ENCODE measurements around the gene FCHSD2.
"Not testable (repeated sequence)": the region's sequence is repeated elsewhere in the genome, so short reads cannot be mapped to it uniquely, and the experiment has no call there.

Gene FCHSD2

DNA sequence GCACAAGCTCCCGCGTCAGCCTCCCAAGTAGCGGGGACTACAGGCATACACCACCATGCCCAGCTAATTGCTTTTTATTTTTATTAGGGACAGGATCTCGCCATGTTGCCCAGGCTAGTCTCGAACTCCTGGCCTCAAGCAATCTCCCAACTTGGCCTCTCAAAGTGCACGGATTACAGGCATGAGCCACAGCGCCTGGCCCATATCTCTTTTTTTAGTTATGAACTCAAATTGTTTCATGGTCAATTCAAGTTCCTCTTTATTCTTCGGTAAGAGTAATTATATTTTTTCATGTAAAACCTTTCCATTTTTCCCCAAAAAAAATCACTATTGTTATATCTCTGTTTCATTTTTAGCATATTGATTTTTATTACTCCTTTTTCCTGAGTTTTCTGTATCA is 25.5 kb downstream of the FCHSD2 start:
- no peak for DNase-seq

DNA sequence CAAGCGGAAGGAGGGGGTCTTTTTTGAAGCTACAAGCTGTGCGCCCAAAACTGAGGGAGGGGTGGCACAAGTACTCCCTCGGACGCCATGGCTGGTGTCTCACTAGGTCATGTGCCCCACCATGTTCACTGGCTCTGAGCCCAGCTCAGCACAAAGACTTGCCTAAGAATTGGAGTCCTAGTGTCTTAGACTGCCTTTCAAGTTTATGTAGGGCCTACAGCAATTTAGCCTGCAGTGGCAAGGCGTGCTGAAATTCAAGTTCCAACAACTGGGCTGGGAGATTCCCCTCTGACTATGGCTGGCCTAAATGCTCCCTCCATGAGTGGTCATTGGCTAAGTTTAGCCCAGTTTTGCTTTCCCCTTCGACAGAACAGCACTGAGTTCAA is 27.3 kb downstream of the FCHSD2 start:
- no peak for DNase-seq

DNA sequence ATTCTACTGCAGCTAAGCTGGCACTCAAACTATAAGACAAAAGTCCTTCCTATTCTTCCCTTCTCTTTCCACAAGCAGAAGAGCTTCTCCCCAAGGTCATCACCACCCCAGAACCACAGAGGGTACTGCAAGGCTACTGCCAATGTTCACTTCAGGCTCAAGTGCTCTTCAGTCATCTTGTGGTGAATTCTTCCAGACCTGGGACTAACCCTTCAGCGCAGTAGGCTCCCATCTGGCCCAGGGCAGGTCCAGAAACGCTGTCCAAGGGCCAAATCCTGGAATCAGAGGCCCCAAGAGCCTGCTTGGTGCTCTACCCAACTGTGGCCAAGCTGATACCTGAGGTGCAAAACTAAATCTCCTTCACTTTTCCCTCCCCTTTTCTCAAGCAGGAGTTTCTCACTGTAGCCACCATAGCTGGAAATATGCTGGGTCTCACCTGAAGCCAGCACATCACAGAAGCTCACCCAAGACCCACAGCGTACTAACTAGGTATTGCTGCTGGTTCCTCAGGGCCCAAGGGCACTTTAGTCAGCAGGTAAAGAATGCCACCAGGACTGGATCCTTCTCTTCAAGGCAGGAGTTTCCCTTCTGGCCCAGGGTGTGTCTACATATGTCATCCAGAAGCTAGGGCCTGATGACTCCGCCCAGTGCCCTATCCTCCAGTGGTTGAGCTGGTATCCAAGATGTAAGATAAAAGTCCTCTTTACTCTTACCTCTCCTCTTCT is 27.8 kb downstream of the FCHSD2 start:
- DNase-seq = no peak

DNA sequence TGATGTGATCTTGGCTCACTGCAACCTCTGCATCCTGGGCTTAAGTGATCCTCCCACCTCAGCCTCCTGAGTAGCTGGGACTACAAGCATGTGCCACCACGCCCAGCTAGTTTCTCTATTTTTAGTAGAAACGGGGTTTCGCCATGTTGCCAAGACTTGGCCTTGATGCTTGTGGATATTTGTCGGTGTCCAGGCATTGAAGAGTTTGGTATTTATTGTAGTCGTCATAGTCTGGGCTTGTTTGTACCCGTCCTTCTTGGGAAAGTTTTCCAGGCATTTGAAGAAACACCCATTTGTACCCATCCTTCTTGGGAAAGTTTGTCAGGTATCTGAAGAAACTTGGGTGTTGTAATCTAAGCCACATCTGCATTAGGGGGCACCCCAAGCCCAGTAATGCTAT is 28.7 kb downstream of the FCHSD2 start:
- DNase-seq = no peak

DNA sequence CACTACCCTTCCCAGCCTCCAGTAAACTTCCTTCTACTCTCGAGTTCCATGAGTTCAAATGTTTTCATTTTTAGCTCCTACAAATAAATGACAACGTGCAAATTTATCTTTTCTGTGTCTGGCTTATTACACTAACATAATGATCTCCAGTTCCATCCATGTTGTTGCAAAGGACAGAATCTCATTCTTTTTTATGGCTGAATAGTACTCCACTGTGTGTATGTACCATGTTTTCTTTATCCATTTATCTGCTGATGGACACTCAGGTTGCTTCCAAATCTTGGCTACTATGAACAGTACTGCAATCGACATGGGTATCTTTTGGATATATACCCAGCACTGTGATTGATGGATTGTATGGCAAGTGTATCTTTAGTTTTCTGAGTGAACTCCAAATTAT is 34.5 kb downstream of the FCHSD2 start:
- DNase-seq = no peak

DNA sequence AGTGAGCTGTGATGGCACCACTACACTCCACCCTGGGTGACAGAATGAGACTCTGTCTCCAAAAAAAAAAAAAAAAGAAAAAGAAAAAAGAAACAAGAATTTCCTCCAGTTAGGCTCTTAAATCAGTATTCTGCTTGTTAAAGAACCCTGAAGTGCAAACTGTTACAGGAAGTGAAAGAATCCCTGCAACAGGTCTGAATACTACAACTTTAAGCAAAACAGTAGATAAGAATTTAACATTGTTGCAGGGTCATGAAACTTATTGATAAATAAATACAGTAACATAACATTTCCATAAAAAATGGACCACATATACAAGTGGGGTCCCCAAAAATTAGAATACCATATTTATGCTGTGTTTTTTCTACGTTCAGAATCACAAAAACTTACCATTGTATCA is 35.8 kb downstream of the FCHSD2 start:
- no peak for DNase-seq

DNA sequence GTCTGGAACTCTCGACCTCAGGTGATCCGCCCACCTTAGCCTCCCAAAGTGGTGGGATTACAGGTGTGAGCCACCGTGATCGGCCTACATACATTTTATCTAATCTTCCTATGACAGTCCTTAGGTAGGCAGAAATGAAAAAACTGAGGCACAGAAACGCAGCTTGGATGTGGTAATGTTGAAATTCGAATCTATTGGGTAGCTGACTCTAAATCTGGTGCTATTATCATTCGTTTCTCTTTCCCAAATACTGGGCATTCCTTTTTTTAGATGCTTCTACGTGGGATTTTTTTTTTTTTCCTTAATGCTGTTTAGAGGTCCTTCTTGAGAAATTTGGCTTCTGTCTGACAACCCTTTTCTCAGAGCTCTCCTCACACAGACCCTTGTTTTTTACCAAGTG is 41.5 kb downstream of the FCHSD2 start:
- no peak for DNase-seq

DNA sequence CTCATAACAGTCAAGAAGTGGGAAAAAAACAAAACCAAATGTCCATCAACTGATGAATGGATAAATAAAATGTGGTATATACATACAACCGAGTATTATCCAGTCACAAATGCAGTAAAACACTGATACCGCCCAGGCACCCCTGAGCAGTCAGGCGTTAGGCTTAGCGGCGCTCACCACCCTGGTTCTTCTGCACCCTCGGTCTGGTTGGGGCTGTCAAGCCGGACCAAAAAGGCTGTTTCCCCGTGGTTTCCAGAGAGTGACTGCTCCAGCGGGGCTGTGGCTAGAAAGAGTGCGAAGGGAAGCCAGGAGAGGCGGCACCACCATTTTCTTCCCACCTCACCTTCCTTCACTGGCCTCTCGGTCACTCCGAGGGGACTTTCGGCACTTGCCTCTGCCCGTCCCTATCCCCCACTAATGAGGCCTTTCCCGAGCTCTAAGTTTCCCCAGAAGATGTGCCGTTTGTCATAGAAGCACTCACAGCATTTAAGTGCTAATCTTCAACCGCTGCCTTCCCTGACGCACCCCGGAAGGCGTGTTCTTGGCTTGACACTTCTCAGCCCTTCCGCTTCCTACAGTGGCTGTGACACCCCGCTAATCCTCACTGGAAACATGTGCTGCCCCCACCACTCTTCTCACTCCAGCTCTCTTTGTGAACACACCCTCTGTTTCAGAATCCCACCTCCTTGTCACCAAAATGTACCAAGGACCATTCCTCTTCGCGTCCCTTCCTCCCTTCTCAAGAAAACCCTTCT is 42.4 kb downstream of the FCHSD2 start:
- no peak for DNase-seq

DNA sequence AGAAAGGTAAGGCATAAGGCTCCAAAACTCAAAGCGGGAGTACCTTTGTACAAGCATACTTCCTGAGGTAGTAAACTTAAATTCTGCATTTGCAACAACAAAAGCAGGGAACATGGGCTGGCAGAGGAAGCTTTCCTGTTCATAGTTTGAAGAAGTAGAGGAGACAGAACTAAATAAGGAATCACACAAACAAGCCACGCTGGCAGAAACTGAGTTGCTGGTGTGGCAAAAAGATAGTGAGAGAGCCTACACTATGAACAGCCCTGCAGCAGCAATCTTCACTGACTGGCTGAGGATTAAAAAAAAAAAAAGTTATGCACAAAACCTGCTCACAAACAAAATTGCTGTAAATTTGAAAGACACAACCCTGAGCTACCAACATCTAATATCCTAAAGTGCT is 46.5 kb downstream of the FCHSD2 start:
- no peak for DNase-seq

DNA sequence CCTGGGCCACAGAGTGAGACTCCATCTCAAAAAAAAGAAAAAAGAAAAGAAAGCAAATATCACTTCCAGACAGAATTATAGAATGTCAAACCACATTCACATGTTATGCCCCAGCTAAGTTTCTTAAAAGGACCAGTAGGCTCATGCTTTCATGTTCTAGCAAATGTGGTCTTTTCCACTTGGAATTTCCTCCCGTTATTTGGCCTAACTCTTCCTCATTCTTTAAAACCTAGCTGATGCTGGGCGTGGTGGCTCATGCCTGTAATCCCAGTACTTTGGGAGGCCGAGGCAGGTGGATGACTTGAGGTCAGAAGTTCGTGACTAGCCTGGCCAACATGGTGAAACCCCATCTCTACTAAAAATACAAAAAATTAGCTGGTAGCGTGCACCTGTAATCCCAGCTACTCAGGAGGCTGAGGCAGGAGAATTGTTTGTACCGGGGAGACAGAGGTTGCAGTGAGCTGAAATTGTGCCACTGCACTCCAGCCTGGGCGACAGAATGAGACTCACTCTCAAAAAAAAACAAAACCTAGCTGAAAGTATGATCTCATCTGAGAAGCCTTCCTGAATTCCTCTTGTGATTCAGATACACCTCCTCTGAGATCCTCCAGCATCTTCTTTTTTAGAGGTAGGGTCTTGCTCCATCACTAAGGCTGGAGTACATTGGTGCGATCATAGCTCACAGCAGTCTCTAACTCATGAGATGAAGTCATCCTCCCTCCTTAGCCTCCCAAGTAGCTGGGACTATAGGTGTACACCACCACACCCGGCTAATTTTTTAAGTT is 50.4 kb downstream of the FCHSD2 start:
- no peak for DNase-seq

DNA sequence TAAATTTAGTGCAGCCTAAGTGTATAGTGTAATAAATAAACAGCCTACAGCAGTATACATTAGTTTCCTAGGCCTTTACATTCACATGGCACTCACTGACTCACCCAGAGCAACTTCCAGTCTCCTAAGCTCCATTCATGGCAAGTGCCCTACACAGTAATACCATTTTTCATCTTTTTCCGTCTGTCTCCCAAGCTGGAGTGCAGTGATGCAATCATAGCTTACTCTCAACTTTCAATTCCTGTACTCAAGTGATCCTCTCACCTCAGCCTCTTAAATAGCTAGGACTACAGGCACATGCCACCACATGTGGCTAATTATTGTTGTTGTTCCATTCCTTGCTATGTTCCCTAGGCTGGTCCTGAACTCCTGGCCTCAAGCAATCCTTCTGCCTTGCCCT is 54.4 kb downstream of the FCHSD2 start:
- no peak for DNase-seq

DNA sequence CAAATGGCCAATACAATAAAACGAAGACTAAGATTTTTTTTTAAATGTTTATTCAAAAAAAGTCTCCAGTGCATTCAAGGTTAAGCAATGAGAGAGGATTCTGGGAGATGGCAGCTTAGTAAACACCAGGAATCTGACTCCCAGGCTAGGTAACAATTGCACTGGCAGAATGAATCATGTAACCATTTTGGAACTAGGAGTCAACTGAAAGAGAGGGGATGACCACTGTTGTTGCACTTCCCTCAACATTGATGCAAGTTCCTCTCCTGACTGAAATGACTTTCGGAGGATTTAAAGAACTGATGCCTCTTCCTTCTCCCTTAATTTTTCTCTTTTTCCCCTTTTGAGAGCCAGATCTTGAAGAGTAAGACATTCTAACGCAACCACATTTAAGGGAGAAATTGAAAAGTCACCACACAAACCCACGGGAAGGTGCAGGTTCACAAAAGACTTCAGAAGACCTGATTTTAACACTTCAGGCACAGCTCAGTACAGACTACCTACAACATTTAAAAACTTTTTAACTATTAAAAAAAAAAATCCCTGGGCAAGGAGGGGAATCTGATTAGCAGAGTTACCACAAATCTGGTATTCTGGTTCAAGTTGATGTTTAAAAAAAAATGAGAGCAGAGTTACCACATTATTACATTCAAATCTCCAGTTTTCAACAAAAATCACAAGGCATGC is 56.8 kb downstream of the FCHSD2 start:
- DNase-seq = no peak

DNA sequence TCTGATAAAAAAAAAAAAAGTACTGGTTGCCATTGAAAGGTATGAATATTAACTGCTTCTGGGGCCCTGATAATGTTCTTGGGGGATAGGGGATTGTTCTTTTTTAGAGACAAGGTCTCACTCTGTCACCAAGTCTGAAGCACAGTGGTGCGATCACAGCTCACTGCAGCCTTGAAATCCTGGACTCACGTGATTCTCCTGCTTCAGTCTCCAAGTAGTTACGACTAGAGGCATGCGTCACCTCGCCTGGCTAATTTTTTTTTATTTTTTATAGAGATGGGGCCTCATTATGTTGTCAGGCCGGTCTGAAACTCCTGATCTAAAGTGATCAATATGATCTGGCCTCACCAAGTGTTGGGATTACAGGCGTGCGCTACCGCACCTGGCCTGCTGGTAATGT is 63.5 kb downstream of the FCHSD2 start:
- no peak for DNase-seq

DNA sequence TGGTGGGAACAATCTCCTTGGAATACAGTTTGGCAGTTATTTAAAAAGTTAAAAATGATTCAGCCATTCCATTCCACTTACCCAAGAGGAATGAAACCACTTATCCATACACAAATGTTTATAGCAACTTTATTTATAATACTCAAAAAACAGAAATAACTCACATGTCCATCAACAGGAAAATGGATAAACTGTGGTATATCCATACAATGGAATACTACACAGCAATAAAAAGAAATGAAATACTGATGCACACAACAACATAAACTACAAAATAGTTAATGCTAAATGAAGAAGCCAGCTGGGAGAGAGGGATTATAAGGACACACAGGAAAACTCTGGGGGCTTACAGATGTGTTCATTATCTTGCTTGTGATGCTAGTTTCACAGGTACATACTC is 64.7 kb downstream of the FCHSD2 start:
- DNase-seq = no peak

DNA sequence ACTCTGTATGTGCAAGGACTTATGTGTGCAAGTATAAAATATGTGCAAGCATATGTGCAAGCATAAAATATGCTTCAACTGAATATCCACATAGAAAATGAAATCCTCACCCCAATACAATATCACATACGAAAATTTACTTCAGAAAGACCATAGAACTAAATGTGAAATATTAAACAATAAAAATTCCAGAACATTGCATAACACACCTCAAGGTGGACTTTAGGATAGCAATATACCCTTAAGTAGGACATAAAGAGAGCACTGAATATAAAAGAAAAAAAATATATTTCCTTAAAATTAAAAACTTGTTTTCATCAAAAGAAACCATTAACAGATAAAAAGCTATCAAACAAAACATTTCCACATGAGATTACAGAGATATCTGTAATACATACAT is 67.8 kb downstream of the FCHSD2 start:
- no peak for DNase-seq

DNA sequence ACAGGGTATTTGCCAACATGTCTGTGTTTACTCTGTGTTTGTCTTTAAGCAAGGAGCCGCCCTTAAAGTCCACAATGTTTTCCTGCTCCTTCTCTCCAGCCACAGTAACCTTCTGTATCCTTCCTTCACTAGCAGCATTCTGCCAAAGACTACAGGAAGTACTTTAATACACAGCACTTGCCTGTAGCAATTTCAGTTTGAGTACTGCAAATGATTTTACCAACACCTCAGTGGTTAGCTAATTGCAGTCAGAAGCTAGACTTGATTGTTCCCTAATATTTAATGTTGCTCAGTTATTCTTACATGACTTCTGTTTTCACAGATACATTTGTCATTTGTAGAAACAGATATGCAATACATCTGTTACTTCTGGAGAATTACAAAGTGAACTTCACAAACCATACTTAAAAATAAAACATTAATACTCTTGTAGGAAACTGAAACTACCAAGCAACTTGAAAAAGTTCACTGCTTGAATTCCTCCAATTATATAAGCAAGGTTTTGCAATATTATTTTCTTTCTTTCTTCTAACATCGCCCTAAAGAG is 69.1 kb downstream of the FCHSD2 start:
- DNase-seq = no peak

DNA sequence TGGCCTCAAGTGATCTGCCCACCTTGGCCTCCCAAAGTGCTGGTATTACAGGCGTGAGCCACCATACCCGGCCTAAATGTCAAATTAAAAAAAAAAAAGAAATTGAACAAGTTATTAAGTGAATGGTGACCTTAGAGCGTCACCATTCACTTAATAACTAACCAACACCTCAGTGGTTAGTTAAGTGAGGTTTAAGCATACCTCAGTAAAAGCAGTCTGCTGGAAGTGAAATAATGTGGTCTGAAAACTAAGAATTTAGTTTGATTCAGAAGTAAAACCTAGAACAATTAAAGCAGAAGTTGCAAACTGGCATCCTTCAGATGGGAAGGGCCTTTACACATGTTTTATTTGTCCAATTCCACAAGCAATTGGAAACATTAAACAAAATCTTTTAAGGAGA is 71.5 kb downstream of the FCHSD2 start:
- no peak for DNase-seq

DNA sequence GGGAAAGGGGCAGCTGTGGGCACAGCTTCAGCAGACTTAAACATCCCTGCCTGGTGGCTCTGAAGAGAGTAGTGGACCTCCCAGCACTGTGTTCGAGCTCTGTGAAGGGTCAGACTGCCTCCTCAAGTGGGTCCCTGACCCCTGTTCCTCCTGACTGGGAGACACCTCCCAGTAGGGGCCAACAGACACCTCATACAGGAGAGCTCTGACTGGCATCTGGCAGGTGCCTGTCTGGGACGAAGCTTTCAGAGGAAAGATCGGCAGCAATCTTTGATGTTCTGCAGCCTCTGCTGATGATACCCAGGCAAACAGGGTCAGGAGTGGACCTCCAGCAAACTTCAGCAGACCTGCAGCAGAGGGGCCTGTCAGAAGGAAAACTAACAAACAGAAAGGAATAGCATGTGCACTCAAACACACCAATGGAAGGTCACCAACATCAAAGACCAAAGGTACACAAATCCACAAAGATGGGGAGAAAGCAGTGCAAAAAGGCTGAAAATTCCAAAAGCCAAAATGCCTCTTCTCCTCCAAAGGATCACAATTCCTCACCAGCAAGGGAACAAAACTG is 80.2 kb downstream of the FCHSD2 start:
- not testable (repeated sequence) for DNase-seq

DNA sequence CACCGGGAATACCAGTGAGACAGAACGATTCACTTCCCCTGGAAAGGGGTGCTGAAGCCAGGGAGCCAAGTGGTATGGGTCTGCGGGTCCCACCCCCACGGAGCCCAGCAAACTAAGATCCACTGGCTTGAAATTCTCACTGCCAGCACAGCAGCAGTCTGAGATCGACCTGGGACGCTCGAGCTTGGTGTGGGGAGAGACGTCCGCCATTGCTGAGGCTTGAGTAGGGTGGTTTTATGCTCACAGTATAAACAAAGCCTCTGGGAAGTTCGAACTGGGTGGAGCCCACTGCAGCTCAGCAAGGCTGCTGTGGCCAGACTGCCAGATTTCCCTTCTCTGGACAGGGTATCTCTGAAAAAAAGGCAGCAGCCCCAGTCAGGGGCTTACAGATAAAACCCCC is 80.7 kb downstream of the FCHSD2 start:
- not testable (repeated sequence) for DNase-seq

DNA sequence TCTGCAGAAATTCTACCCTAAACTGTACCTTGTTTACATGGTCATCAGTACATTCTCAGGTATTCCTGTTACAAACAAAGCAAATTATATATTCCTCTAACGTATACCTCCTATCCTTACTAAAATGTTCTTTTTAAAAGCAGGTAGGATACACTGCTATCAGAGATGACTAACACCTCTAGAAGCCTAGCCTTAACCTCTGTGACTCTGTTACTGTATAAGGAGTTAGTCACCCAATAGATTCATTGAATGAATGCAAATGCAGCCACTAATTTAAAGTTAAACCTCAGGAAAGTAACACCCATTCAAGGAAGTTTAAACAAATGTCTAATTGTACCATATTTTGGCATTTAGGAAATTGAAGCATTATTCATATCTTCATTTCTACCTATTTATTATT is 82.2 kb downstream of the FCHSD2 start:
- no peak for DNase-seq

DNA sequence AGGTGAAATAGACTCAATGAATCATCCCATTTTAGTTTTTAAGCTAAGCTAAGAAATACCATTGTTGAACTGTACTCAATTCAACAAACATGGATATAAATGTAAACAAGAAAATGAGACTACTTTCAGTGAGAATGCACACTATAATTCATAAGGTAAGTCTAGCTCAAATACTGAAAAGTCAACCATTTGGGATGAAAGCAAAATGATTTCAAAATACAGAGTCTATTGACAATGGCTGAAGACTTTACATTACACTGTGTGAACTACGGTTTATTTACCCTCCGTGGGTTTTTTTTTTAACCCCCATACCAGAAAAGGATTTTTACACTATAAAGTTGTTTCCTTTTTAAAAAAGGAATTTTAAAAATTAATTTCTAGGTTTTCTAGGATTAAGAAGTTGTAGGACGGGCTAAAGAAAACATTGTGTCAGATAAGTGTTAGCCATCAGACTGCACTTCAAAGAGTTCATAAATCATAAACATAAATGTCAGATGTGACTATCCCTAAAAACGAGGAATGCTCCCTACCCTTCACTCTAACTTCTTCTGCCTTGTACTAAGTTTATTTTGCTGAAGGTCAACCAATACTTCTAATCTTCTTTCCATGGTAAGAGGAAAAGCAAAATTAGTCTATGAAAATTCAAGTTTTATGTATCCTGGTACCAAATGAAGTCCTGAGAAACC is 83.0 kb downstream of the FCHSD2 start:
- DNase-seq = no peak

Measured in stimulated activated CD4-positive, alpha-beta T cell treated with anti-CD3 and anti-CD28 coated beads, Interleukin-4, amount 100 ng/mL, for 4 hours (primary cell).